Loucy (cell line): ENCODE measurements around the gene GABARAPL2.

ENCODE experiments used
- H2AFZ ChIP-seq: fragments of 200-600 bp; sonication (generic); 2 replicates; pipeline ENCODE4 v1.6.0; 2016; ENCODE audit warnings: antibody characterized with exemption, mild to moderate bottlenecking, low read length, moderate library complexity
- H3F3A ChIP-seq: fragments of 200-600 bp; 2 replicates; pipeline ENCODE4 v1.6.0; 2016; ENCODE audit warnings: antibody characterized with exemption, low read depth, mild to moderate bottlenecking
- H3K27me3 ChIP-seq: fragments of 200-600 bp; sonication (generic); 2 replicates; pipeline ENCODE4 v1.6.1; 2014; ENCODE audit warnings: low read length, mild to moderate bottlenecking; ENCODE audit not compliant: insufficient read depth, poor library complexity, severe bottlenecking
- H3K36me3 ChIP-seq: fragments of 200-600 bp; sonication (generic); 2 replicates; pipeline ENCODE4 v1.6.1; 2016; ENCODE audit warnings: low read length; ENCODE audit not compliant: insufficient read depth
- H3K4me1 ChIP-seq: fragments of 200-600 bp; sonication (generic); 2 replicates; pipeline ENCODE4 v1.5.1; 2014; ENCODE audit warnings: low read length, mild to moderate bottlenecking; ENCODE audit not compliant: insufficient read depth, poor library complexity, severe bottlenecking
- H3K4me2 ChIP-seq: fragments of 200-600 bp; sonication (generic); 2 replicates; pipeline ENCODE4 v1.6.0; 2014; ENCODE audit warnings: antibody characterized with exemption, low read length, low read depth, mild to moderate bottlenecking; ENCODE audit not compliant: poor library complexity, severe bottlenecking
- H3K4me3 ChIP-seq: fragments of 200-600 bp; sonication (generic); 2 replicates; pipeline ENCODE4 v1.5.1; 2014; ENCODE audit warnings: low read length, mild to moderate bottlenecking, mixed read lengths; ENCODE audit not compliant: poor library complexity, severe bottlenecking
- H3K79me2 ChIP-seq: fragments of 200-600 bp; sonication (generic); 2 replicates; pipeline ENCODE4 v1.6.1; 2014; ENCODE audit warnings: low read length; ENCODE audit not compliant: insufficient read depth
- H3K9ac ChIP-seq: fragments of 200-600 bp; sonication (generic); 2 replicates; pipeline ENCODE4 v1.6.0; 2014; ENCODE audit warnings: mild to moderate bottlenecking, low read depth, low read length, moderate library complexity; ENCODE audit not compliant: poor library complexity, severe bottlenecking
- H3K9me2 ChIP-seq: fragments of 200-600 bp; sonication (generic); replicated peaks from 2 replicates; pipeline ENCODE4 v1.6.1; 2016; ENCODE audit warnings: low read depth, low read length, mixed read lengths
- H3K9me3 ChIP-seq: fragments of 200-600 bp; sonication (generic); 2 replicates; pipeline ENCODE4 v1.6.1; 2014; ENCODE audit warnings: mild to moderate bottlenecking, antibody characterized with exemption, low read length, low read depth; ENCODE audit not compliant: insufficient read depth
- H4K20me1 ChIP-seq: fragments of 200-600 bp; sonication (generic); 2 replicates; pipeline ENCODE4 v1.6.0; 2014; ENCODE audit warnings: antibody characterized with exemption, low read length, mild to moderate bottlenecking; ENCODE audit not compliant: insufficient read depth, poor library complexity, severe bottlenecking
- CTCF ChIP-seq: fragments of 200-600 bp; sonication (generic); conservative IDR thresholded peaks from 2 replicates; pipeline ENCODE4 v1.5.1; 2014; ENCODE audit warnings: mild to moderate bottlenecking, antibody characterized with exemption, low read length
- EZH2phosphoT487 ChIP-seq: fragments of 200-600 bp; IDR thresholded peaks from 2 replicates; pipeline ENCODE4 v1.6.1; 2018; ENCODE audit warnings: antibody characterized with exemption, mild to moderate bottlenecking, moderate library complexity, borderline replicate concordance

Gene GABARAPL2

DNA sequence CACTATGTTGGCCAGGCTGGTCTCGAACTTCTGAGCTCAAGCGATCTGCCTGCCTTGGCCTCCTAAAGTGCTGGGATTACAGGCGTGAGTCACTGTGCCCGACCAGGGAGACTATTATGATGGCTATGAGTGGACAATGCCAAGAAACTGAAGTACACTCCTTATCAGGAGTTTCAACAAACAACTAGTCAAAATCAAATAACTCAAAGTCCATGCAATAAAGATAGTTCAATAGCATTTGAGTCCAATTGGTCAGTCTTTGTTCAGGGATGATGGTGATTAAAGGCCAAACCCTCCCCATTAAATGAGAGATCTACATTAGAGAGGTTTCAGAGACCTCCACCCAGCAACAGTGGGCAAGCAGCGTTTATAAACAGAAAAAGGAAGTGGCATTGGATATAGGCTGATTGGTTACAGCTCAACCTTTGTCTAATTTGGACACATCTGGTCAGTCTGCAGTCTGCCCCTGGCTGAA is 38.3 kb upstream of the GABARAPL2 start:
- no peaks in the 10 kb centered on the region for H4K20me1 ChIP-seq
- no peaks in the 10 kb centered on the region for H3F3A ChIP-seq
- H3K4me2 ChIP-seq, result no peak overlapping the region
- no peaks in the 10 kb centered on the region for H3K9me2 ChIP-seq
- H3K4me1 ChIP-seq, result no peaks in the 10 kb centered on the region
- no peak overlapping the region for H3K9ac ChIP-seq
- TF ChIP-seq CTCF (no peak), EZH2phosphoT487 (no peak)
- H3K27me3 ChIP-seq, result no peaks in the 10 kb centered on the region
- no peaks in the 10 kb centered on the region for H3K79me2 ChIP-seq
- no peak overlapping the region for H3K4me3 ChIP-seq
- no peak overlapping the region for H2AFZ ChIP-seq
- no peaks in the 10 kb centered on the region for H3K36me3 ChIP-seq
- H3K9me3 ChIP-seq, result no peaks in the 10 kb centered on the region

GRCh38 chr16:75529056-75529905 is 36.9 kb upstream of the GABARAPL2 start:
- no peaks in the 10 kb centered on the region for H3K9me2 ChIP-seq
- H3F3A ChIP-seq, result no peaks in the 10 kb centered on the region
- H3K9me3 ChIP-seq, result no peaks in the 10 kb centered on the region
- no peak overlapping the region for H3K9ac ChIP-seq
- no peaks in the 10 kb centered on the region for H3K79me2 ChIP-seq
- H3K4me3 ChIP-seq, result no peak overlapping the region
- no peaks in the 10 kb centered on the region for H4K20me1 ChIP-seq
- no peaks in the 10 kb centered on the region for H3K36me3 ChIP-seq
- TF ChIP-seq CTCF (no peak), EZH2phosphoT487 (no peak)
- H3K4me1 ChIP-seq, result no peaks in the 10 kb centered on the region
- H3K4me2 ChIP-seq, result no peak overlapping the region
- no peak overlapping the region for H2AFZ ChIP-seq
- H3K27me3 ChIP-seq, result no peaks in the 10 kb centered on the region

- Histone ChIP-seq H2AFZ (no peak overlapping the region), H3K27me3 (no peaks in the 10 kb centered on the region)
- TF ChIP-seq EZH2phosphoT487, result no peak
- TF ChIP-seq CTCF, result no peak
These were observed 36.2 kb upstream of the GABARAPL2 start for GRCh38 chr16:75529959-75530358.

More at GRCh38 chr16:75529959-75530358, 36.2 kb upstream of the GABARAPL2 start:
- Histone ChIP-seq H3K9ac (no peak overlapping the region), H3F3A (no peaks in the 10 kb centered on the region), H3K4me3 (no peak overlapping the region), H3K9me3 (no peaks in the 10 kb centered on the region), H3K36me3 (no peaks in the 10 kb centered on the region), H4K20me1 (no peaks in the 10 kb centered on the region), H3K4me1 (no peaks in the 10 kb centered on the region), H3K4me2 (no peak overlapping the region), H3K79me2 (no peaks in the 10 kb centered on the region), H3K9me2 (no peaks in the 10 kb centered on the region)
